ENCODE measurements around the gene ZBTB40.

GRCh38 chr1:22426781-22427180 is 24.9 kb upstream of the ZBTB40 start:
- TF ChIP-seq CTCF (conservative IDR thresholded peaks at IDR 0.05; ENCODE audit: low read length): no peak
- TF ChIP-seq EZH2phosphoT487 (IDR thresholded peaks at IDR 0.05; ENCODE audit: borderline replicate concordance): no peak
